Measurements from ENCODE around the gene GTF2I. TPM values are rescaled to one million over a fixed set of nuclear protein-coding genes. Genes with fewer than 3 reads are reported as not detected.
A peak's percentile ranks its signal among the peaks of the same experiment; 100 is the strongest.
"Not testable (repeated sequence)": the region's sequence is repeated elsewhere in the genome, so short reads cannot be mapped to it uniquely, and the experiment has no call there.

GTF2I gene
- total RNA-seq, 1 experiment from 2014 or later: 357 TPM

GRCh38 chr7:74665296-74665938, 7.9 kb downstream of the GTF2I start:
- Histone ChIP-seq H3K27ac (ENCODE audit: insufficient read length, low read depth, low read length) (no peak overlapping the region), H4K8ac (replicated peaks; ENCODE audit: insufficient read length, low read depth, low read length) (no peak overlapping the region), H2BK15ac (ENCODE audit: low read depth, low read length) (no peak overlapping the region), H2AK5ac (ENCODE audit: insufficient read length, low read length) (no peak overlapping the region), H3K79me2 (ENCODE audit: insufficient read depth, low read length) (peaks cover 63% of the 10 kb centered on the region; the same call in 1 of the 2 replicates), H3K4me1 (ENCODE audit: insufficient read depth, low read length) (no peaks in the 10 kb centered on the region), H3K4me2 (ENCODE audit: insufficient read depth, insufficient read length, low read length) (no peak overlapping the region), H3K9me3 (ENCODE audit: control insufficient read depth, low read depth, low read length) (no peaks in the 10 kb centered on the region), H3K18ac (ENCODE audit: insufficient read length, low read depth, low read length) (no peak overlapping the region), H2BK5ac (ENCODE audit: insufficient read length, low read length) (no peak overlapping the region), H3K4ac (ENCODE audit: low read depth, low read length) (no peak overlapping the region), H2BK20ac (ENCODE audit: low read depth, low read length, poor library complexity, severe bottlenecking) (no peak overlapping the region), H2AFZ (ENCODE audit: low read length) (no peak overlapping the region), H3K56ac (ENCODE audit: insufficient read length, low read depth, low read length) (no peak overlapping the region), H4K20me1 (ENCODE audit: control insufficient read depth, insufficient read depth, insufficient read length) (no peaks in the 10 kb centered on the region), H2BK120ac (ENCODE audit: low read depth, low read length, poor library complexity, severe bottlenecking) (no peak overlapping the region), H3K23ac (ENCODE audit: insufficient read length, low read depth, low read length) (no peak overlapping the region), H3K27me3 (ENCODE audit: insufficient read depth, low read length) (no peaks in the 10 kb centered on the region), H3K9ac (ENCODE audit: extremely low read depth, insufficient read length, low read length) (no peak overlapping the region), H4K5ac (ENCODE audit: insufficient read length, low read depth, low read length) (no peak overlapping the region), H2BK12ac (ENCODE audit: insufficient read length, low read depth, low read length) (no peak overlapping the region), H3T11ph (ENCODE audit: low read length) (no peak overlapping the region), H4K91ac (ENCODE audit: insufficient read length, low read depth, low read length) (no peak overlapping the region), H3K23me2 (ENCODE audit: insufficient read length, low read depth, low read length, poor library complexity, severe bottlenecking) (peaks cover 3% of the 10 kb centered on the region), H3K14ac (ENCODE audit: insufficient read depth, low read length) (no peak overlapping the region), H3K79me1 (ENCODE audit: insufficient read depth, low read depth, low read length, poor library complexity, severe bottlenecking) (no peaks in the 10 kb centered on the region)
- TF ChIP-seq CTCF (conservative IDR thresholded peaks at IDR 0.05): no peak
- Mint-ChIP-seq H3K36me3 (ENCODE audit: insufficient read depth in 1 of 3, low read depth in 3 of 3) (peaks cover 22 to 60% (median 52%) of the 10 kb centered on the region in 3 experiments), H3K27me3 (ENCODE audit: low read depth) (no peaks in the 10 kb centered on the region), H3K27ac (peak overlapping the region in 2 of 3 experiments; percentile 61 to 84; a peak in 4 of 7 replicates), H3K4me3 (no peak overlapping the region), H3K9me3 (no peaks in the 10 kb centered on the region), H3K4me1 (peaks cover 49 to 55% of the 10 kb centered on the region in 2 experiments)
- WGBS (ENCODE audit: extremely low coverage, insufficient read length, low lambda C conversion rate): no CpG with 5 or more reads among the region's 12 CpGs
- no peak for DNase-seq

- H3K4ac ChIP-seq (ENCODE audit: low read depth, low read length); H3K18ac ChIP-seq (ENCODE audit: insufficient read length, low read depth, low read length); H4K91ac ChIP-seq (ENCODE audit: insufficient read length, low read depth, low read length); H3K4me2 ChIP-seq (ENCODE audit: insufficient read depth, insufficient read length, low read length); H3K9ac ChIP-seq (ENCODE audit: extremely low read depth, insufficient read length, low read length); H2AFZ ChIP-seq (ENCODE audit: low read length); H3K14ac ChIP-seq (ENCODE audit: insufficient read depth, low read length); H3K9me3 ChIP-seq (ENCODE audit: control insufficient read depth, low read depth, low read length); H3K23me2 ChIP-seq (ENCODE audit: insufficient read length, low read depth, low read length, poor library complexity, severe bottlenecking); H3K23ac ChIP-seq (ENCODE audit: insufficient read length, low read depth, low read length); H3K4me3 Mint-ChIP-seq; H2BK20ac ChIP-seq (ENCODE audit: low read depth, low read length, poor library complexity, severe bottlenecking); H3K27me3 Mint-ChIP-seq (ENCODE audit: low read depth); H4K5ac ChIP-seq (ENCODE audit: insufficient read length, low read depth, low read length); H4K8ac ChIP-seq (replicated peaks; ENCODE audit: insufficient read length, low read depth, low read length); H2BK120ac ChIP-seq (ENCODE audit: low read depth, low read length, poor library complexity, severe bottlenecking); H3K27me3 ChIP-seq (ENCODE audit: insufficient read depth, low read length); H3K56ac ChIP-seq (ENCODE audit: insufficient read length, low read depth, low read length); H2BK15ac ChIP-seq (ENCODE audit: low read depth, low read length); DNase-seq; H3K27ac ChIP-seq (ENCODE audit: insufficient read length, low read depth, low read length); H3K4me1 ChIP-seq (ENCODE audit: insufficient read depth, low read length); H4K20me1 ChIP-seq (ENCODE audit: control insufficient read depth, insufficient read depth, insufficient read length); H2AK5ac ChIP-seq (ENCODE audit: insufficient read length, low read length); H3K79me1 ChIP-seq (ENCODE audit: insufficient read depth, low read depth, low read length, poor library complexity, severe bottlenecking); H3T11ph ChIP-seq (ENCODE audit: low read length); H2BK5ac ChIP-seq (ENCODE audit: insufficient read length, low read length); H3K9me3 Mint-ChIP-seq; H2BK12ac ChIP-seq (ENCODE audit: insufficient read length, low read depth, low read length): not testable (repeated sequence)
- Mint-ChIP-seq H3K36me3 (ENCODE audit: insufficient read depth in 1 of 3, low read depth in 3 of 3) (peaks cover 19 to 61% (median 43%) of the 10 kb centered on the region in 3 experiments), H3K4me1 (peaks cover 35 to 40% of the 10 kb centered on the region in 2 experiments), H3K27ac (peak overlapping the region; percentile 27 to 63 (median 57); a peak in 1 of 7 replicates)
- no CpG with 5 or more reads among the region's 7 CpGs for WGBS (ENCODE audit: extremely low coverage, insufficient read length, low lambda C conversion rate)
- H3K79me2 ChIP-seq (ENCODE audit: insufficient read depth, low read length): peaks cover 60% of the 10 kb centered on the region; the same call in 1 of the 2 replicates
Observed at GRCh38 chr7:74667013-74667412, 9.5 kb downstream of the GTF2I start.

All from H9 (cell line).